GM12864 (cell line): ENCODE results near the gene FCHO1.
"Not testable (repeated sequence)": the region's sequence is repeated elsewhere in the genome, so short reads cannot be mapped to it uniquely, and the experiment has no call there.

Experiments used
- DNase-seq: peaks from one replicate; pipeline ENCODE4 v3.0.0-alpha.2; 2011; ENCODE audit warnings: low read depth
- H3K4me3 ChIP-seq: 2 replicates; pipeline ENCODE4 v1.5.1; 2011; ENCODE audit warnings: mild to moderate bottlenecking, low read depth, low read length, control low read depth
- CTCF ChIP-seq: IDR thresholded peaks from 2 replicates; pipeline ENCODE4 v1.5.1; 2011; ENCODE audit warnings: low read depth, mild to moderate bottlenecking, moderate library complexity, low read length, control low read depth, inconsistent platforms; ENCODE audit errors: missing control alignments

FCHO1 gene

GRCh38 chr19:17772172-17772571, 20.9 kb downstream of the FCHO1 start:
- DNase-seq, result no peak
- no peak overlapping the region for H3K4me3 ChIP-seq
- no peak for TF ChIP-seq CTCF

- peak; percentile 65 for TF ChIP-seq CTCF
Observed at GRCh38 chr19:17775245-17775927, 24.1 kb downstream of the FCHO1 start.

GRCh38 chr19:17775991-17776803, 24.9 kb downstream of the FCHO1 start:
- TF ChIP-seq CTCF, result no peak
- peak; percentile 74 for DNase-seq
- H3K4me3 ChIP-seq, result no peak overlapping the region

More at GRCh38 chr19:17775245-17775927, 24.1 kb downstream of the FCHO1 start:
- no peak for DNase-seq
- H3K4me3 ChIP-seq, result no peak overlapping the region

GRCh38 chr19:17777840-17778239, 26.6 kb downstream of the FCHO1 start:
- not testable (repeated sequence) for H3K4me3 ChIP-seq, DNase-seq

- H3K4me3 ChIP-seq, result no peak overlapping the region
- DNase-seq, result no peak
- TF ChIP-seq CTCF, result no peak
Observed at GRCh38 chr19:17778251-17778967, 27.1 kb downstream of the FCHO1 start.

- no peak overlapping the region for H3K4me3 ChIP-seq
- no peak for TF ChIP-seq CTCF
- no peak for DNase-seq
Observed at GRCh38 chr19:17778968-17779929, 28.0 kb downstream of the FCHO1 start.
